ENCODE measurements around the gene FAM110A. TPM values are rescaled to one million over a fixed set of nuclear protein-coding genes. Genes with fewer than 3 reads are reported as not detected.

Gene FAM110A
- total RNA-seq, 1 donor from 2014 or later = 12.8 TPM

DNA sequence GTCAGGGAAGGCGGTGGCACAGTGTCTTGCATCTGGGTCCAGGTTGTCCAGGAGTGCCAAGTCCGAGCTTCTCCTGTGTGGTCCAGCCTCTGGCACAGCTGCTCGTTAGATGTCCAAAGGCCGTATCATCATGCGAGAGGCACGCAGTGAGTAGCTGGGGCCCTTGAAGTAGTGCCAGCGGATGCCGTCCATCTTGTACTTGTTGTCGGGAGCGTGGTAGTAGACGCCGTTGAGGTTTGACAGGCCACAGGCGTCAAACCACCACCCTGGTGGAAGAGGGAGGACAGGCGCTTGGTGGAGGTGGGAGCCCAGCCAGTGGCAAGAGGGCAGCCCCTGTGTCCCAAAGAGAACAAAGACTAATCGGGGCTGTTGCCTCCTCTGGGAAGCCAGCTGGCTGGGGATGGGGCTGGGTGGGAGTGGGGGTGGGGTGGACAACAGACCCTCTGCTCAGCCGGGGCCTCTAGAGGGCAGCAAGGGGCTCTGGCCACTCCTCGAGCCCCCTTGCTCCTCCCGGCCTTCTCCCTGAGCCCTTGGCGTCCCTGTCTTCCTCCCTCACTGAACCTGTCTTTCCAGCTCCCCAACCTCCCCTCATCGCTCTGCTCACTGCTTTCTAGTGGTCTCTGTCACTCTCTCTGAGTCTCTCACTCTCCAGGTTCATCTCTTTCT, 39.5 kb downstream of the FAM110A start:
- no peak for DNase-seq (ENCODE audit: low spot score)
- Mint-ChIP-seq H3K27ac (no peak overlapping the region), H3K4me1 (ENCODE audit: low read depth) (no peaks in the 10 kb centered on the region), H3K36me3 (ENCODE audit: low read depth) (no peaks in the 10 kb centered on the region), H3K27me3 (ENCODE audit: low read depth) (peaks cover 8% of the 10 kb centered on the region), H3K9me3 (no peaks in the 10 kb centered on the region), H3K4me3 (ENCODE audit: low read depth) (no peak overlapping the region)
- intact Hi-C loops (cut with micrococcal nuclease) = no loop called here

DNA sequence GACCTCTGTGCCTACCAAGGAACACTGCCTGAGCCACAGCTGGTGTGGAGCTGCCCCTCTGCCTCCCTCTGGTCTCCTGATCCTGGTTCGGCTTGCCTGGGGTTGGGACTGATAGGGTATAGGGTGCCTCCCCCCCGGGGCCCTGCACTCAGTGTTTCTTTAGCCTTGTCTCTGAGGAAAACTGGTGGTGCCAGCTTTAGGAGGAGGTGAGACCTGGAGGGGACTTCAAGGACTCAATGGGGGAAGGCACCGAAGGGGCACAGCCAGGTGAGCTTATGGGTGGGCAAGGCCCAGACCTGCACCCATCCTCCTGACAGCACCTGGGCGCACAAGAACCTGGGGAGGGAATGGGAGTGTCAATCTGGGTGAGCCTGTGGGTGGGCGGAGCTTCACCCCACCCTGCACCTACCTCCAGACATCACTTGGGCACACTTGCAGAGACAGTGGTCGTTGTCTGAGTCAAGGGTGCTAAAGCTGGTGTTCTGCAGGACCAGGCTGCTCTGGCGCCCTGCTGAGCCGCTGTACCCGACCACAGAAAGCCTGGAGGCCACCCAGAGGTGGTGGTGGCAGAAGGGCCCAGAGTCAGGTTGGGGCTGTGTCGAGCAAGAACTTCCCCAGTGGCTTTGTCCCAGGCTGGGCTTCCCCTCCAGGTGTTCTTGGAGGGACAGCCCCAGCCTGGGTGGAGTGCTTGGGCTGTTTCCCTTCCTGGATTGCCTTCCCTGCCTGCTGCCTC, 40.5 kb downstream of the FAM110A start:
- Mint-ChIP-seq H3K27ac (no peak overlapping the region), H3K4me1 (ENCODE audit: low read depth) (no peaks in the 10 kb centered on the region), H3K27me3 (ENCODE audit: low read depth) (peaks cover 6% of the 10 kb centered on the region), H3K9me3 (no peaks in the 10 kb centered on the region), H3K36me3 (ENCODE audit: low read depth) (no peaks in the 10 kb centered on the region), H3K4me3 (ENCODE audit: low read depth) (no peak overlapping the region)
- intact Hi-C loops (cut with micrococcal nuclease) = no loop called here
- DNase-seq (ENCODE audit: low spot score) = no peak

GRCh38 chr20:875115-875514, 41.6 kb downstream of the FAM110A start:
- H3K27me3 Mint-ChIP-seq (ENCODE audit: low read depth) = no peaks in the 10 kb centered on the region
- no peak for DNase-seq (ENCODE audit: low spot score)
- no peaks in the 10 kb centered on the region for H3K4me1 Mint-ChIP-seq (ENCODE audit: low read depth)
- no peak overlapping the region for H3K27ac Mint-ChIP-seq
- H3K9me3 Mint-ChIP-seq = no peaks in the 10 kb centered on the region
- no peaks in the 10 kb centered on the region for H3K36me3 Mint-ChIP-seq (ENCODE audit: low read depth)
- no peak overlapping the region for H3K4me3 Mint-ChIP-seq (ENCODE audit: low read depth)
- intact Hi-C loops (cut with micrococcal nuclease) = no loop called here

GRCh38 chr20:877814-878213, 44.3 kb downstream of the FAM110A start:
- H3K27me3 Mint-ChIP-seq (ENCODE audit: low read depth) = no peaks in the 10 kb centered on the region
- DNase-seq (ENCODE audit: low spot score) = no peak
- intact Hi-C loops (cut with micrococcal nuclease) = no loop called here
- H3K9me3 Mint-ChIP-seq = no peaks in the 10 kb centered on the region
- no peaks in the 10 kb centered on the region for H3K36me3 Mint-ChIP-seq (ENCODE audit: low read depth)
- H3K4me3 Mint-ChIP-seq (ENCODE audit: low read depth) = no peak overlapping the region
- peaks cover 11% of the 10 kb centered on the region for H3K4me1 Mint-ChIP-seq (ENCODE audit: low read depth)
- H3K27ac Mint-ChIP-seq = no peak overlapping the region

DNA sequence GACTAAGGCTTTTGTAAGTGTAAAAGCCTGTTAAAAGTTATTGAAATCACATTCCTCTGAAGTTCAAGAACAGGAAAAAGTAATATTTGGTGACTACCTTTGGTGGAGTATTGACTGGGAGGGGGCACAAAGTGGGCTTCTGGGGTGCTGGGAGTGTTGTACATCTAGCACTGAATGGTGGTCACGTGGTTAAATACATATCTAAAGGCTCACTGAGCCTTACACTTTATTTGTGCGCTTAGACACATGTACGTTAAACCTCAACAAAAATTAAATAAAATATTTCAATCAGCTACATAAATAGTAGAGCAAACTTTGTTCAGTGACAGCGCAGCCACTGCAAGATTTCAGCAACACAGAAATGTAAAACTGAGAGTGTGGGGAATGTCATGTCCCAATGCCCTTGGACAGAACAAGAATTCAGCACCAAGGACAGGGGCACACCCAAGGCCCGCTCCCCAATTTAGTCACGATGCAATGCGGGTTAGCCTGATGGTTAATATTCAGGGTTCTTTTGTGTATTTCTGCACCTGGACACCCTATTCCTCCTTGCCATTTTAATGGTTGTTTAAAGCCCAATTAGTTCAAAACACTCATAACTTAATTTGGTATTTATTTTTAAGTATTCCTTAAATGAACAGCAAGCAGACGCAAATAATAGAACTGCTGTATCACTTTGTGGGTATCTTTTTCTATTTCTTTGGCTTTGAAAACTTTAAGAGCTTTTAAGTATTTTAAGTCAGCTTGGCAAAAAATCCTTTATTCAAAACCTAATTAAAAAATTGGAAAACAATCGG, 45.2 kb downstream of the FAM110A start:
- H3K27ac Mint-ChIP-seq = no peak overlapping the region
- peaks cover 11% of the 10 kb centered on the region for H3K4me1 Mint-ChIP-seq (ENCODE audit: low read depth)
- no peaks in the 10 kb centered on the region for H3K9me3 Mint-ChIP-seq
- no peaks in the 10 kb centered on the region for H3K27me3 Mint-ChIP-seq (ENCODE audit: low read depth)
- intact Hi-C loops (cut with micrococcal nuclease) = no loop called here
- H3K36me3 Mint-ChIP-seq (ENCODE audit: low read depth) = no peaks in the 10 kb centered on the region
- no peak for DNase-seq (ENCODE audit: low spot score)
- no peak overlapping the region for H3K4me3 Mint-ChIP-seq (ENCODE audit: low read depth)

DNA sequence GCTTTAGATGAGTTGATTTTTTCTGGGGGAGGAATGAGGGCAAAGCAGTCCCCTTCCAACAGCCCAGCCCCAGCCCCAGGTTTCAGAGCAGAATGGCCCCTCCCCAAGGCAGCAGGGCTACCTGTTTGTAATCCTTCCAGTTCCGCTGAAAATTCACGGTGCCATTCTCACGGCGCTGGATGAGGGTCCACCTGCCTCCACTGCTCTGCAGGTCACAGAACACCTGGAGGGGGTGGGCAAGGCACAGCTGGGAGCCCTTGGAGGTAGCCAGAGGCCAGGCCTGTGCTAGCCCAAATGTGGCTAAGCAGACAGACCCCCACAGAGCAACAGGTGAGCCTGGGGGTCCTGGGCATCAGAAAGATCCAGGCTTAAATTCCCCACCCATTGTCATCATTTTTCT, 46.1 kb downstream of the FAM110A start:
- no peak for DNase-seq (ENCODE audit: low spot score)
- Mint-ChIP-seq H3K27ac (no peak overlapping the region), H3K36me3 (ENCODE audit: low read depth) (no peaks in the 10 kb centered on the region), H3K4me1 (ENCODE audit: low read depth) (peaks cover 11% of the 10 kb centered on the region), H3K4me3 (ENCODE audit: low read depth) (no peak overlapping the region), H3K9me3 (no peaks in the 10 kb centered on the region), H3K27me3 (ENCODE audit: low read depth) (peaks cover 2% of the 10 kb centered on the region)
- intact Hi-C loops (cut with micrococcal nuclease) = loop anchor here (5.0 kb wide), 1 partner anchor 62 kb away; no protein-coding TSS in a partner anchor

DNA sequence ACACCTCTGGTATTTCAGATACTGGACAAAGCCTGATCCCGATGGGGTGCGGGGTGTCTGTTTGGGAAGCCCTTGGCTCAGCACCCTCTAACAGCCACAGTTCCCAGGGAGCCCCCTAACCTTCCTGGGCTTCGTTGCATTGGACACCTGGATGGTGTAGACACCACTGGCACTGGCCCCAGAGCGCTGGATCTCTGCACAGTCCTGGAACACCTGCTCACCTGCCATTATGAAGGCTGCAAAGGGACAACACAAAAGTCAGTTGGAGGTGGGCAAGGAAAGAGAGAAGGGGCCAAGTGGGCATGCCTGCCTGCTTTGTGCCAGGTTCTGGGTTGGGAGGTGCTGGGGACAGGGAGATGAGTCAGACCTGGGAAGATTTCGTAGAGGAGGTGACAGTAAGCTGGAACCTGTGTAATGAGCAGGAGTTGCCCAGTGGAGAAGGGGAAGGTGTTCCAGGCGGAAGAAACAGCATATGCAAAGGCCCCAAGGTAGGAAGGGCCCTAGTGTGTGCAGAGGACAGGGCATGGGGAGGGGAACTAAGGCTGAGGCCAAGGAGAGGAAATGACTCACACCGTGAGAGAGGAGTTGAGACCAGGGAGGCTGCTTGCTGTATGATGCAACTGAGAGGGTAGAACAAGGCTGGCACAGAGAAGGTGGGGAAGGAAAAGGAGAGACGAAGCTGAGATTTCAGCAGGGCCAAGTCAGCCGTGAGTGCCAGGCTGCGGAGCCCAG, 47.7 kb downstream of the FAM110A start:
- H3K4me3 Mint-ChIP-seq (ENCODE audit: low read depth) = peak overlapping the region; percentile 10
- H3K4me1 Mint-ChIP-seq (ENCODE audit: low read depth) = peaks cover 11% of the 10 kb centered on the region
- intact Hi-C loops (cut with micrococcal nuclease) = loop anchor here (5.0 kb wide), 1 partner anchor 64 kb away; no protein-coding TSS in a partner anchor
- H3K9me3 Mint-ChIP-seq = no peaks in the 10 kb centered on the region
- H3K27me3 Mint-ChIP-seq (ENCODE audit: low read depth) = peaks cover 12% of the 10 kb centered on the region
- no peaks in the 10 kb centered on the region for H3K36me3 Mint-ChIP-seq (ENCODE audit: low read depth)
- H3K27ac Mint-ChIP-seq = peak overlapping the region; percentile 0
- no peak for DNase-seq (ENCODE audit: low spot score)

GRCh38 chr20:881783-882144, 48.2 kb downstream of the FAM110A start:
- intact Hi-C loops (cut with micrococcal nuclease) = loop anchor here (5.0 kb wide), 1 partner anchor 64 kb away; no protein-coding TSS in a partner anchor
- Mint-ChIP-seq H3K9me3 (no peaks in the 10 kb centered on the region), H3K4me3 (ENCODE audit: low read depth) (peak overlapping the region; percentile 10), H3K27ac (no peak overlapping the region), H3K36me3 (ENCODE audit: low read depth) (no peaks in the 10 kb centered on the region), H3K4me1 (ENCODE audit: low read depth) (peaks cover 11% of the 10 kb centered on the region), H3K27me3 (ENCODE audit: low read depth) (peaks cover 13% of the 10 kb centered on the region)
- DNase-seq (ENCODE audit: low spot score) = no peak

GRCh38 chr20:884983-885952, 51.8 kb downstream of the FAM110A start:
- Mint-ChIP-seq H3K9me3 (no peaks in the 10 kb centered on the region), H3K36me3 (ENCODE audit: low read depth) (no peaks in the 10 kb centered on the region), H3K27ac (no peak overlapping the region), H3K4me3 (ENCODE audit: low read depth) (no peak overlapping the region), H3K4me1 (ENCODE audit: low read depth) (peaks cover 11% of the 10 kb centered on the region), H3K27me3 (ENCODE audit: low read depth) (peaks cover 15% of the 10 kb centered on the region)
- DNase-seq (ENCODE audit: low spot score) = no peak
- intact Hi-C loops (cut with micrococcal nuclease) = loop anchor here (5.0 kb wide), 1 partner anchor 68 kb away; no protein-coding TSS in a partner anchor

DNA sequence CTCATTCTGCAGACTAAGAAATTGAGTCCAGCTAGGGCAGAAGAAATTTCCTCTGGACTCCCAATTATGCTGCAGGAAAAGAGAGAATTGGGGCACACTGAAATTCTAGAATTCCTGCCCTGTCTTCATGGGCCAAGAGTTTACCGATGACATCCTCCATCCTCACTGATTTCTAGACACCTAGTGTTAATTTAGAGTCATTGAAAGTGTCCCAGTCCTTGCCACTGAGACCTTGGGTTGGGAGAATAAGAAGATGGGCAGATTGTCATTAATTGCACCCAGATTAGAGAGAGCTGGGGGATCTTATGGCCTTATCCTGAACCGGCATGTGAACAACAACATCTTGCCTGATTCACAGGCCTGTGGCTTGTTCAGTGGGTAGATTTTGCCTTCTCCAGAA, 53.6 kb downstream of the FAM110A start:
- intact Hi-C loops (cut with micrococcal nuclease) = no loop called here
- DNase-seq (ENCODE audit: low spot score) = no peak
- H3K36me3 Mint-ChIP-seq (ENCODE audit: low read depth) = no peaks in the 10 kb centered on the region
- peaks cover 1% of the 10 kb centered on the region for H3K4me1 Mint-ChIP-seq (ENCODE audit: low read depth)
- no peak overlapping the region for H3K27ac Mint-ChIP-seq
- H3K9me3 Mint-ChIP-seq = no peaks in the 10 kb centered on the region
- peaks cover 18% of the 10 kb centered on the region for H3K27me3 Mint-ChIP-seq (ENCODE audit: low read depth)
- no peak overlapping the region for H3K4me3 Mint-ChIP-seq (ENCODE audit: low read depth)

DNA sequence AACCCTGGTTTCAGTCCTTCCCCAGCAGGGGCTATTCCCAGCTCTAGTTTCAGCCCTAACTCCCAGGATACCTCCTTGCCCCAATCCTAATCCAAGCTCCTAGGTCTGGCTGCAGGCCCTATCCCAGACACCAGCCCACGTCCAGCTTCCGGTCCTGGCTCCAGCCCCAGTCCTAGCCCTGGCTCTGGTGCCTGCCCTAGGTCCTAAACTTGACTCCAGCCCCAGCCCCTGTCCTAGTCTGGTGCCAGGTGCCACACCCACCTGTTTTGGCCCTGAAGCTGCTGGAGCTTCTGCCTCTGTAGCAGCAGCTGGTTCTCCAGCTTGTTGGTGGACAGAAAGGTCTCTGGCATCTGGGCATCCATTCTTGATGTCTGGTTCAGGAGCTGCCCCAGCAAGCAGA, 54.5 kb downstream of the FAM110A start:
- DNase-seq (ENCODE audit: low spot score) = no peak
- intact Hi-C loops (cut with micrococcal nuclease) = no loop called here
- H3K9me3 Mint-ChIP-seq = no peaks in the 10 kb centered on the region
- no peaks in the 10 kb centered on the region for H3K36me3 Mint-ChIP-seq (ENCODE audit: low read depth)
- peaks cover 18% of the 10 kb centered on the region for H3K27me3 Mint-ChIP-seq (ENCODE audit: low read depth)
- H3K27ac Mint-ChIP-seq = no peak overlapping the region
- no peaks in the 10 kb centered on the region for H3K4me1 Mint-ChIP-seq (ENCODE audit: low read depth)
- H3K4me3 Mint-ChIP-seq (ENCODE audit: low read depth) = no peak overlapping the region

Data from activated T-helper 2 cell treated with anti-CD3 and anti-CD28 coated beads, Interferon-gamma antibody, Interleukin-2, Interleukin-4, amounts not matched to agents 10 μg/mL and 5 μg/mL and 100 μg/mL, durations not matched to agents 14 hours and 24 hours and 36 hours (primary cell).